NCI-H128 (cell line): ENCODE results near the gene GLP1R.

Source experiments
- DNase-seq: peaks from one replicate; lab custom pipeline; 2025; ENCODE audit not compliant: unreplicated experiment; lab: John Stamatoyannopoulos, UW

The GLP1R gene

GRCh38 chr6:39061588-39061987 lies 13.0 kb downstream of the GLP1R start:
- no peak for DNase-seq

GRCh38 chr6:39062014-39062740 lies 13.6 kb downstream of the GLP1R start:
- DNase-seq = no peak

GRCh38 chr6:39063526-39063925 lies 14.9 kb downstream of the GLP1R start:
- DNase-seq = no peak

GRCh38 chr6:39065561-39065960 lies 17.0 kb downstream of the GLP1R start:
- DNase-seq = no peak

GRCh38 chr6:39068391-39068790 lies 19.8 kb downstream of the GLP1R start:
- DNase-seq = no peak

GRCh38 chr6:39072830-39073229 lies 24.2 kb downstream of the GLP1R start:
- DNase-seq = no peak

GRCh38 chr6:39073471-39074355 lies 25.1 kb downstream of the GLP1R start:
- DNase-seq = no peak

GRCh38 chr6:39074486-39074885 lies 25.9 kb downstream of the GLP1R start:
- DNase-seq = no peak

- DNase-seq = no peak
These were observed 26.6 kb downstream of the GLP1R start for GRCh38 chr6:39075010-39075686.

- no peak for DNase-seq
These were observed 27.4 kb downstream of the GLP1R start for GRCh38 chr6:39075807-39076622.

- DNase-seq = no peak
These were observed 28.3 kb downstream of the GLP1R start for GRCh38 chr6:39076623-39077535.

- no peak for DNase-seq
These were observed 29.5 kb downstream of the GLP1R start for GRCh38 chr6:39077882-39078594.

- no peak for DNase-seq
These were observed 30.1 kb downstream of the GLP1R start for GRCh38 chr6:39078695-39079094.

GRCh38 chr6:39079197-39080125 lies 30.9 kb downstream of the GLP1R start:
- no peak for DNase-seq

GRCh38 chr6:39080246-39080875 lies 31.8 kb downstream of the GLP1R start:
- no peak for DNase-seq

- no peak for DNase-seq
These were observed 33.7 kb downstream of the GLP1R start for GRCh38 chr6:39082310-39082709.

GRCh38 chr6:39083231-39083634 lies 34.7 kb downstream of the GLP1R start:
- DNase-seq = no peak

- no peak for DNase-seq
These were observed 35.9 kb downstream of the GLP1R start for GRCh38 chr6:39084506-39084905.
